SK-N-MC (cell line): ENCODE results near the gene CACNA1E.

ENCODE experiments used
- FOXP2 ChIP-seq: optimal IDR thresholded peaks from 2 replicates; pipeline ENCODE3; 2011; ENCODE audit warnings: mild to moderate bottlenecking, moderate library complexity; ENCODE audit not compliant: insufficient read depth; ENCODE audit errors: extremely low read length, control extremely low read depth
- POLR2AphosphoS5 ChIP-seq: IDR thresholded peaks from 2 replicates; pipeline ENCODE4 v1.6.1; 2012; ENCODE audit warnings: mild to moderate bottlenecking, low read depth, low read length, borderline replicate concordance

DNA sequence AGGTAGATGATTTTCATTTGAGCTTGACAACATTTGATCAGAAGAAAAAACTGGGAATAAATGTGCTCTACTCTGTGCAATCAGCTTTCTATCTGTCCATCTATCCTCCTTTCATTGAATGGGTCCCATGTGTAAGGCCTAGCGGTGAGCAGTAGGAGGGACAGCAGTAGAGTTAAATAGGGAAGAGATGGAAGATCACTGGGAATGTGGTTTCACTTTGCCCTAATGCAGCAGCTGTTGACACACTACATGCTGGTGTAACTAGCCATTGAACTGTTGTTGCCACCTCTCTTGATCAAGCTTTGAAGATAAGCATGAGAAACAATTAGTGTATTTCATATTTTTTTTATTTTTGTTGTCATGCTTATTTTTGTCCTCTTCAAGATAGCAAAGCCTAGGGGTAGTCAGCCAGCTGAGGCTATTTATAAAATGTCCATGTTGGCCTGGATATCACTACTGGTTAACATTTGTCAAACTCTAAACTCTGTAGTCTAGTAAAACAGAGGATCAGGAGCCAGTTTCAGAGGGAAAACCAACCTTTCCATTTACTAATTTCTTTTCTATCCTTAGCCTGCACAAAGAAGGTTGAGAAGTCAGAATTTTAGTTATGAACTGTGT lies 41.9 kb downstream of the CACNA1E start:
- TF ChIP-seq POLR2AphosphoS5 (no peak), FOXP2 (no peak)
